Naive thymus-derived CD4-positive, alpha-beta T cell (primary cell): ENCODE measurements around the gene KLHL6. TPM values are rescaled to one million over a fixed set of nuclear protein-coding genes. Genes with fewer than 3 reads are reported as not detected.

Experiments used
- ATAC-seq: fragments of 150-1000 bp; cut with Tn5 transposase; 2 replicates; pipeline ENCODE4 v1.10.0; 2021; ENCODE audit warnings: mild to moderate bottlenecking, moderate library complexity
- CTCF ChIA-PET: fragments of 350-600 bp; sonication (Branson Sonifier 250); formaldehyde crosslinking; loops from one replicate; lab custom pipeline; 2021; ENCODE audit warnings: antibody characterized with exemption; lab: Charles Lee
- POLR2A ChIA-PET: fragments of 350-600 bp; sonication (Branson Sonifier 250); formaldehyde crosslinking; loops from one replicate; lab custom pipeline; 2021; ENCODE audit warnings: antibody characterized with exemption, inconsistent platforms; lab: Charles Lee
- DNase-seq, 9 donors: peaks; one replicate each; pipeline versions ENCODE4 v3.0.0 to v3.0.0-alpha.2; 2020 to 2022; ENCODE audit warnings: mixed read lengths in 1 of 9
- H3K27ac ChIP-seq: one replicate; pipeline ENCODE4 v1.7.0; 2013; ENCODE audit warnings: mild to moderate bottlenecking, low read depth, low read length, moderate library complexity
- H3K27me3 ChIP-seq, 2 donors: one replicate each; pipeline ENCODE4 v1.7.0; 2013; ENCODE audit warnings: low read length in 2 of 2, mild to moderate bottlenecking in 2 of 2, moderate library complexity in 2 of 2; ENCODE audit not compliant: control insufficient read depth in 2 of 2, insufficient read depth in 2 of 2
- H3K36me3 ChIP-seq, 3 experiments: 1 replicate in 2 of 3; 2 replicates in 1 of 3; pipeline ENCODE4 v1.7.0; 2013; ENCODE audit warnings: low read length in 3 of 3, mild to moderate bottlenecking in 3 of 3, moderate library complexity in 1 of 3; ENCODE audit not compliant: insufficient read depth in 3 of 3, control insufficient read depth in 2 of 3
- H3K4me1 ChIP-seq, 2 donors: one replicate each; pipeline ENCODE4 v1.7.0; 2013; ENCODE audit warnings: low read length in 2 of 2, mild to moderate bottlenecking in 2 of 2, moderate library complexity in 1 of 2; ENCODE audit not compliant: control insufficient read depth in 2 of 2, insufficient read depth in 2 of 2
- H3K4me3 ChIP-seq: 2 replicates; pipeline ENCODE4 v1.7.0; 2013; ENCODE audit warnings: mild to moderate bottlenecking, low read length
- H3K9me3 ChIP-seq, 3 experiments: 1 replicate in 2 of 3; 2 replicates in 1 of 3; pipeline ENCODE4 v1.7.0; 2013; ENCODE audit warnings: low read length in 3 of 3; ENCODE audit not compliant: control insufficient read depth in 2 of 3
- H3K27ac Mint-ChIP-seq, 9 donors: one replicate each; pipeline ENCODE4 v1.8.0; 2020 to 2022; ENCODE audit warnings: mixed read lengths in 9 of 9, mild to moderate bottlenecking in 8 of 9, moderate library complexity in 5 of 9, inconsistent platforms in 2 of 9
- H3K27me3 Mint-ChIP-seq, 5 donors: one replicate each; pipeline ENCODE4 v1.8.0; 2021 to 2022; ENCODE audit warnings: mixed read lengths in 5 of 5, mild to moderate bottlenecking in 1 of 5
- H3K36me3 Mint-ChIP-seq, 5 donors: one replicate each; pipeline ENCODE4 v1.8.0; 2020 to 2022; ENCODE audit warnings: mixed read lengths in 5 of 5, mild to moderate bottlenecking in 3 of 5, inconsistent platforms in 1 of 5
- H3K4me1 Mint-ChIP-seq, 7 donors: one replicate each; pipeline ENCODE4 v1.8.0; 2020 to 2022; ENCODE audit warnings: mixed read lengths in 7 of 7, mild to moderate bottlenecking in 3 of 7, inconsistent platforms in 1 of 7
- H3K4me3 Mint-ChIP-seq, 10 donors: one replicate each; pipeline ENCODE4 v1.8.0; 2020 to 2022; ENCODE audit warnings: mild to moderate bottlenecking in 10 of 10, mixed read lengths in 10 of 10, moderate library complexity in 6 of 10, inconsistent platforms in 2 of 10
- H3K9me3 Mint-ChIP-seq, 11 donors: one replicate each; pipeline ENCODE4 v1.8.0; 2020 to 2022; ENCODE audit warnings: mixed read lengths in 11 of 11, mild to moderate bottlenecking in 4 of 11, inconsistent platforms in 1 of 11, moderate library complexity in 1 of 11
- intact Hi-C, 2 donors: fragments of 100-400 bp; cut with micrococcal nuclease; formaldehyde crosslinking; loops; one replicate each; pipeline ENCODE4 v1.15.1; 2023
- polyA plus RNA-seq, 2 donors: library from polyadenylated mRNA; unstranded; fragments of 300-500 nt; fragmentation: Illumina TruSeq; gene quantifications; one replicate each; pipeline ENCODE4 v1.2.3, GENCODE V29; 2021
- total RNA-seq, 6 experiments: library from RNA in 5 of 6; stranded (reverse) in 5 of 6; gene quantifications; 1 replicate in 5 of 6; 2 replicates in 1 of 6; pipeline ENCODE4 v1.2.3 and lab custom pipeline; 2021 to 2026

KLHL6 gene
- total and polyA plus RNA-seq, 7 experiments from 2014 or later = 25.8 to 72.9 (median 38.7) TPM

GRCh38 chr3:183587336-183587735 lies 31.8 kb upstream of the KLHL6 start:
- ChIA-PET CTCF (interaction anchor here (0.6 kb wide), 2 partner anchors 10 to 719 kb away, joined by 3 read pairs; no protein-coding TSS in a partner anchor), POLR2A (interaction anchor here (1.1 to 2.4 kb wide), 3 partner anchors 32 to 49 kb away, joined by 3 to 22 read pairs (median 6); partner anchors contain the start of genes KLHL24 and KLHL6)
- Histone ChIP-seq H3K27ac (peak overlapping the region; percentile 43), H3K9me3 (no peaks in the 10 kb centered on the region), H3K27me3 (no peaks in the 10 kb centered on the region), H3K4me1 (peaks cover 11 to 46% of the 10 kb centered on the region in 2 donors), H3K4me3 (no peak overlapping the region), H3K36me3 (no peaks in the 10 kb centered on the region)
- Mint-ChIP-seq H3K4me1 (peaks cover 36 to 86% (median 66%) of the 10 kb centered on the region in 7 donors), H3K9me3 (peaks cover 0 to 3% (median 0%) of the 10 kb centered on the region in 11 donors), H3K4me3 (peak overlapping the region; percentile 50 to 83 (median 73)), H3K36me3 (peaks cover 0 to 9% (median 0%) of the 10 kb centered on the region in 5 donors), H3K27ac (peak overlapping the region; percentile 76 to 95 (median 84)), H3K27me3 (no peaks in the 10 kb centered on the region)
- intact Hi-C loops = loop anchor here (2.0 kb wide), 3 partner anchors 33 to 71 kb away; partner anchors contain the start of genes KLHL24 (in 1 of the 2) and KLHL6 (in 1 of the 2)
- DNase-seq (peak in 5 of 9 donors; percentile 10 to 29 (median 16)), ATAC-seq (peak; percentile 64)

- Mint-ChIP-seq H3K27me3 (no peaks in the 10 kb centered on the region), H3K36me3 (peaks cover 0 to 9% (median 0%) of the 10 kb centered on the region in 5 donors), H3K4me1 (peaks cover 31 to 79% (median 58%) of the 10 kb centered on the region in 7 donors), H3K4me3 (peak overlapping the region; percentile 59 to 86 (median 73)), H3K9me3 (peaks cover 0 to 3% (median 0%) of the 10 kb centered on the region in 11 donors), H3K27ac (peak overlapping the region; percentile 63 to 95 (median 86))
- ChIA-PET CTCF (no interaction called here), POLR2A (interaction anchor here (0.6 to 2.4 kb wide), 5 partner anchors 9 to 50 kb away, joined by 3 to 22 read pairs (median 4); partner anchors contain the start of genes KLHL24 and KLHL6)
- H3K4me1 ChIP-seq = peaks cover 11 to 38% of the 10 kb centered on the region in 2 donors
- peak overlapping the region; percentile 43 for H3K27ac ChIP-seq
- no peak overlapping the region for H3K4me3 ChIP-seq
- H3K36me3 ChIP-seq = no peaks in the 10 kb centered on the region
- peak in 6 of 9 donors; percentile 25 to 44 (median 38) for DNase-seq
- H3K27me3 ChIP-seq = no peaks in the 10 kb centered on the region
- intact Hi-C loops = loop anchor here (1.0 to 2.0 kb wide), 4 partner anchors 31 to 70 kb away; partner anchors contain the start of genes KLHL6 (in 2 of the 2) and KLHL24 (in 1 of the 2)
- H3K9me3 ChIP-seq = no peaks in the 10 kb centered on the region
- peak; percentile 73 for ATAC-seq
Observed at GRCh38 chr3:183586477-183586876, 31.0 kb upstream of the KLHL6 start.

- Mint-ChIP-seq H3K9me3 (peaks cover 0 to 4% (median 0%) of the 10 kb centered on the region in 11 donors), H3K4me3 (peak overlapping the region in 1 of 10 donors; percentile 24), H3K36me3 (peaks cover 0 to 9% (median 0%) of the 10 kb centered on the region in 5 donors), H3K4me1 (peaks cover 31 to 77% (median 60%) of the 10 kb centered on the region in 7 donors), H3K27me3 (peaks cover 0 to 3% (median 0%) of the 10 kb centered on the region in 5 donors), H3K27ac (peak overlapping the region in 5 of 9 donors; percentile 2 to 89 (median 72))
- intact Hi-C loops = no loop called here
- POLR2A ChIA-PET = interaction anchor here (1.7 kb wide), 1 partner anchor 51 kb away, joined by 11 read pairs; the partner anchor contains the start of gene KLHL24
- Histone ChIP-seq H3K27me3 (no peaks in the 10 kb centered on the region), H3K4me3 (no peak overlapping the region), H3K4me1 (peaks cover 11 to 35% of the 10 kb centered on the region in 2 donors), H3K9me3 (no peaks in the 10 kb centered on the region), H3K27ac (no peak overlapping the region), H3K36me3 (no peaks in the 10 kb centered on the region)
- DNase-seq (no peak), ATAC-seq (no peak)
- CTCF ChIA-PET = no interaction called here
Observed at GRCh38 chr3:183584914-183585280, 29.4 kb upstream of the KLHL6 start.

- no peak for ATAC-seq
- Histone ChIP-seq H3K9me3 (no peaks in the 10 kb centered on the region), H3K27ac (no peak overlapping the region), H3K27me3 (no peaks in the 10 kb centered on the region), H3K4me1 (peaks cover 11 to 33% of the 10 kb centered on the region in 2 donors), H3K4me3 (no peak overlapping the region), H3K36me3 (no peaks in the 10 kb centered on the region)
- Mint-ChIP-seq H3K4me3 (peak overlapping the region in 1 of 10 donors; percentile 24), H3K27ac (peak overlapping the region in 8 of 9 donors; percentile 37 to 89 (median 70)), H3K27me3 (peaks cover 0 to 3% (median 0%) of the 10 kb centered on the region in 5 donors), H3K36me3 (peaks cover 0 to 9% (median 0%) of the 10 kb centered on the region in 5 donors), H3K9me3 (peaks cover 0 to 4% (median 0%) of the 10 kb centered on the region in 11 donors), H3K4me1 (peaks cover 31 to 72% (median 56%) of the 10 kb centered on the region in 7 donors)
- intact Hi-C loops = no loop called here
- POLR2A ChIA-PET = interaction anchor here (1.7 kb wide), 1 partner anchor 52 kb away, joined by 11 read pairs; the partner anchor contains the start of gene KLHL24
- DNase-seq = no peak
- CTCF ChIA-PET = no interaction called here
Observed at GRCh38 chr3:183584246-183584913, 28.9 kb upstream of the KLHL6 start.

- H3K27ac Mint-ChIP-seq = peak overlapping the region; percentile 37 to 92 (median 71)
- ATAC-seq = no peak
- no peak overlapping the region for H3K4me3 Mint-ChIP-seq
- Histone ChIP-seq H3K9me3 (no peaks in the 10 kb centered on the region), H3K4me1 (peaks cover 11 to 29% of the 10 kb centered on the region in 2 donors), H3K36me3 (no peaks in the 10 kb centered on the region), H3K27me3 (no peaks in the 10 kb centered on the region), H3K4me3 (no peak overlapping the region), H3K27ac (no peak overlapping the region)
- H3K27me3 Mint-ChIP-seq = peaks cover 0 to 8% (median 0%) of the 10 kb centered on the region in 5 donors
- H3K36me3 Mint-ChIP-seq = peaks cover 0 to 9% (median 0%) of the 10 kb centered on the region in 5 donors
- no peak for DNase-seq
- H3K9me3 Mint-ChIP-seq = peaks cover 0 to 4% (median 0%) of the 10 kb centered on the region in 11 donors
- ChIA-PET CTCF (interaction anchor here (0.7 kb wide), 1 partner anchor 689 kb away, joined by 4 read pairs; no protein-coding TSS in a partner anchor), POLR2A (interaction anchor here (1.7 kb wide), 1 partner anchor 53 kb away, joined by 11 read pairs; the partner anchor contains the start of gene KLHL24)
- H3K4me1 Mint-ChIP-seq = peaks cover 31 to 71% (median 56%) of the 10 kb centered on the region in 7 donors
- intact Hi-C loops = no loop called here
Observed at GRCh38 chr3:183583331-183584245, 28.1 kb upstream of the KLHL6 start.
